ENCODE data around the gene GRAP. TPM values are rescaled to one million over a fixed set of nuclear protein-coding genes. Genes with fewer than 3 reads are reported as not detected.
"Not testable (repeated sequence)": the region's sequence is repeated elsewhere in the genome, so short reads cannot be mapped to it uniquely, and the experiment has no call there.

Gene GRAP
- total RNA-seq, 1 experiment from 2014 or later = not detected

- H3K27ac Mint-ChIP-seq (ENCODE audit: unreplicated experiment); H3K27me3 Mint-ChIP-seq (ENCODE audit: unreplicated experiment); H3K9me3 Mint-ChIP-seq (ENCODE audit: low read depth, unreplicated experiment); DNase-seq; H3K36me3 Mint-ChIP-seq (ENCODE audit: insufficient read depth, unreplicated experiment); BruUV-seq (replicated peaks); CTCF ChIA-PET; intact Hi-C loops (cut with micrococcal nuclease; ENCODE audit: unreplicated experiment); H3K4me1 Mint-ChIP-seq (ENCODE audit: low read depth, unreplicated experiment); H3K4me3 Mint-ChIP-seq (ENCODE audit: low read depth, unreplicated experiment): not testable (repeated sequence)
Measured at GRCh38 chr17:19041871-19042270, 4.9 kb downstream of the GRAP start.

DNA sequence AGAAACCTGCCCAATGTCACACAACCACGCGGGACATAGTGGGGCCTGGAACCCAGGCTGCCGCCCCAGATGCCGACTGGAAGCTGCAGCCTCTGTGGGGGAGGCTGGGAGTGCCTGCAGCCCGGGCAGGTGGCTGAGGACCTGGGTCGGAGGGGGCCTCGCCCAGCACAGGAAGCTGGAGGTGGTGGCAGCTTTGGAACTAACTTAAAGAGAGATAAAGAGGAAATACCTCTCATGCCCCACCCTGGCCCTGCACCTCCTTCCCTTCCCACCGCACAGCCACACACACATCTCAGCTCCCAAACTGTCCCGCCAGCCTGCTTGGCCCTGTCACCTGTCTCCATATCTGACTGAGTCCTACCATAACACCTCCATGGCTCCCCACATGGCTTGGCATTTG lies 6.4 kb downstream of the GRAP start:
- CTCF ChIA-PET; BruUV-seq (replicated peaks); H3K9me3 Mint-ChIP-seq (ENCODE audit: low read depth, unreplicated experiment); DNase-seq; H3K4me1 Mint-ChIP-seq (ENCODE audit: low read depth, unreplicated experiment); intact Hi-C loops (cut with micrococcal nuclease; ENCODE audit: unreplicated experiment); H3K4me3 Mint-ChIP-seq (ENCODE audit: low read depth, unreplicated experiment); H3K36me3 Mint-ChIP-seq (ENCODE audit: insufficient read depth, unreplicated experiment); H3K27me3 Mint-ChIP-seq (ENCODE audit: unreplicated experiment): not testable (repeated sequence)
- H3K27ac Mint-ChIP-seq (ENCODE audit: unreplicated experiment) = peak overlapping the region; percentile 35

- CTCF ChIA-PET; DNase-seq; H3K27ac Mint-ChIP-seq (ENCODE audit: unreplicated experiment); H3K4me3 Mint-ChIP-seq (ENCODE audit: low read depth, unreplicated experiment); H3K36me3 Mint-ChIP-seq (ENCODE audit: insufficient read depth, unreplicated experiment); H3K9me3 Mint-ChIP-seq (ENCODE audit: low read depth, unreplicated experiment); BruUV-seq (replicated peaks); H3K4me1 Mint-ChIP-seq (ENCODE audit: low read depth, unreplicated experiment); intact Hi-C loops (cut with micrococcal nuclease; ENCODE audit: unreplicated experiment); H3K27me3 Mint-ChIP-seq (ENCODE audit: unreplicated experiment): not testable (repeated sequence)
Measured at GRCh38 chr17:19038730-19039129, 8.0 kb downstream of the GRAP start.

DNA sequence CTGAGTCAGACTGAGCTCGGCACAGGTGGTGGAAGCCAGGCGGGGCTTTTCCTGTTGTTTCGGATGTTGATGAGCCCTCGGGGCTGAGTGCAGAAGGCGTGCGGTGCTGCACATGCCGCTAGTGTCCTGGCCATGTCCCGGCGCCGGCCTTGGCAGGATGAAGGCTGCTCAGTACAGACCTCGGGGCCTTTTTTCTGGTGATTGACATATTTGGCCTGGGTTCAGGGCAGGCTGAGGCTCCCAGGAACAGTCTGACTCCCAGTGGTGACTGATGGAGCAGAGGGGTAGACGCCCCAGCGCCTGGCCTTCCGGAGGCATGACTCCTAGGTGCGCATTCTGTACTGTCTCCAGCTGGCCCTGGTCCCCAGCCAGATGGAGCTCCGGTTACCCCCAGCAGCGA lies 8.8 kb downstream of the GRAP start:
- H3K36me3 Mint-ChIP-seq (ENCODE audit: insufficient read depth, unreplicated experiment); intact Hi-C loops (cut with micrococcal nuclease; ENCODE audit: unreplicated experiment); H3K9me3 Mint-ChIP-seq (ENCODE audit: low read depth, unreplicated experiment); H3K4me1 Mint-ChIP-seq (ENCODE audit: low read depth, unreplicated experiment); BruUV-seq (replicated peaks); DNase-seq; H3K4me3 Mint-ChIP-seq (ENCODE audit: low read depth, unreplicated experiment); H3K27ac Mint-ChIP-seq (ENCODE audit: unreplicated experiment); H3K27me3 Mint-ChIP-seq (ENCODE audit: unreplicated experiment); CTCF ChIA-PET: not testable (repeated sequence)

GRCh38 chr17:19037547-19037946 lies 9.2 kb downstream of the GRAP start:
- CTCF ChIA-PET; H3K4me1 Mint-ChIP-seq (ENCODE audit: low read depth, unreplicated experiment); BruUV-seq (replicated peaks); intact Hi-C loops (cut with micrococcal nuclease; ENCODE audit: unreplicated experiment); H3K4me3 Mint-ChIP-seq (ENCODE audit: low read depth, unreplicated experiment); DNase-seq; H3K27ac Mint-ChIP-seq (ENCODE audit: unreplicated experiment); H3K36me3 Mint-ChIP-seq (ENCODE audit: insufficient read depth, unreplicated experiment); H3K27me3 Mint-ChIP-seq (ENCODE audit: unreplicated experiment); H3K9me3 Mint-ChIP-seq (ENCODE audit: low read depth, unreplicated experiment): not testable (repeated sequence)

GRCh38 chr17:19036186-19036585 lies 10.6 kb downstream of the GRAP start:
- BruUV-seq (replicated peaks) = not testable (repeated sequence)

GRCh38 chr17:19032377-19032988 lies 14.3 kb downstream of the GRAP start:
- DNase-seq; H3K4me3 Mint-ChIP-seq (ENCODE audit: low read depth, unreplicated experiment); intact Hi-C loops (cut with micrococcal nuclease; ENCODE audit: unreplicated experiment); H3K4me1 Mint-ChIP-seq (ENCODE audit: low read depth, unreplicated experiment); H3K9me3 Mint-ChIP-seq (ENCODE audit: low read depth, unreplicated experiment); BruUV-seq (replicated peaks); CTCF ChIA-PET; H3K27me3 Mint-ChIP-seq (ENCODE audit: unreplicated experiment); H3K27ac Mint-ChIP-seq (ENCODE audit: unreplicated experiment); H3K36me3 Mint-ChIP-seq (ENCODE audit: insufficient read depth, unreplicated experiment): not testable (repeated sequence)

More at GRCh38 chr17:19036186-19036585, 10.6 kb downstream of the GRAP start:
- DNase-seq; H3K27me3 Mint-ChIP-seq (ENCODE audit: unreplicated experiment); CTCF ChIA-PET; H3K27ac Mint-ChIP-seq (ENCODE audit: unreplicated experiment); H3K4me3 Mint-ChIP-seq (ENCODE audit: low read depth, unreplicated experiment); H3K36me3 Mint-ChIP-seq (ENCODE audit: insufficient read depth, unreplicated experiment); intact Hi-C loops (cut with micrococcal nuclease; ENCODE audit: unreplicated experiment); H3K4me1 Mint-ChIP-seq (ENCODE audit: low read depth, unreplicated experiment); H3K9me3 Mint-ChIP-seq (ENCODE audit: low read depth, unreplicated experiment): not testable (repeated sequence)

DNA sequence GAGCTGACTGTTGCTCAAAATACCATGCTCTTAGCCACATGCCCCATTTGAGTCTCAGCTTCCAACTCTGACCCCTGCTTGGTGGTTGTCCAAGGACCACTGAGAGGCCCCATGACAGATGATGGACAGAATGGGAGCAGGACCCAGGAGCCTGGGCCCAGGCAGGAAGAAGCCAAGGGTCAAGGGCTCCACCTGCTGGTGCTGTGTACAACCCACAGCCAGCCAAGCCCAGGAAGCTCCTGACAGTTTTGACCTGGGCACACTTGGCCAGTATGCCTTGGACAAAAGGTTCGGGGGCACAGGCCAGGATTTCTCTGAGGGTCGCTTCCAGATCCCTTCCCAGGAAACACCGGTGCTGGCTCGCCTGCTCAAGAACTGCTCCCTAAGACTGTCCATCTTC lies 15.0 kb downstream of the GRAP start:
- H3K4me3 Mint-ChIP-seq (ENCODE audit: low read depth, unreplicated experiment); BruUV-seq (replicated peaks); H3K36me3 Mint-ChIP-seq (ENCODE audit: insufficient read depth, unreplicated experiment); H3K4me1 Mint-ChIP-seq (ENCODE audit: low read depth, unreplicated experiment); intact Hi-C loops (cut with micrococcal nuclease; ENCODE audit: unreplicated experiment); H3K27me3 Mint-ChIP-seq (ENCODE audit: unreplicated experiment); CTCF ChIA-PET; H3K27ac Mint-ChIP-seq (ENCODE audit: unreplicated experiment); H3K9me3 Mint-ChIP-seq (ENCODE audit: low read depth, unreplicated experiment): not testable (repeated sequence)
- DNase-seq = peak; percentile 86
- peak; percentile 53 for TF ChIP-seq CTCF (IDR thresholded peaks at IDR 0.05; ENCODE audit: unreplicated experiment)

- DNase-seq; H3K36me3 Mint-ChIP-seq (ENCODE audit: insufficient read depth, unreplicated experiment); BruUV-seq (replicated peaks); H3K9me3 Mint-ChIP-seq (ENCODE audit: low read depth, unreplicated experiment); H3K27me3 Mint-ChIP-seq (ENCODE audit: unreplicated experiment); CTCF ChIA-PET; H3K4me3 Mint-ChIP-seq (ENCODE audit: low read depth, unreplicated experiment); H3K27ac Mint-ChIP-seq (ENCODE audit: unreplicated experiment); H3K4me1 Mint-ChIP-seq (ENCODE audit: low read depth, unreplicated experiment); intact Hi-C loops (cut with micrococcal nuclease; ENCODE audit: unreplicated experiment): not testable (repeated sequence)
Measured at GRCh38 chr17:19030771-19031449, 15.8 kb downstream of the GRAP start.

Data from Calu3 (cell line).